Nephron progenitor cell (in vitro differentiated cells): ENCODE data around the gene SCAMP2.

Experiments
- DNase-seq: peaks from one replicate; pipeline ENCODE4 v3.0.0; 2021
- H3K27ac Mint-ChIP-seq: 2 replicates; pipeline ENCODE4 v1.8.0; 2021; ENCODE audit warnings: mild to moderate bottlenecking, moderate library complexity, mixed read lengths
- H3K27me3 Mint-ChIP-seq: 2 replicates; pipeline ENCODE4 v1.8.0; 2021; ENCODE audit warnings: mild to moderate bottlenecking, low read depth, mixed read lengths; ENCODE audit not compliant: poor library complexity
- H3K36me3 Mint-ChIP-seq: 2 replicates; pipeline ENCODE4 v1.8.0; 2021; ENCODE audit warnings: low read depth, mixed read lengths
- H3K4me1 Mint-ChIP-seq: 2 replicates; pipeline ENCODE4 v1.8.0; 2021; ENCODE audit warnings: mixed read lengths
- H3K4me3 Mint-ChIP-seq: 2 replicates; pipeline ENCODE4 v1.8.0; 2021; ENCODE audit warnings: mild to moderate bottlenecking, moderate library complexity, mixed read lengths
- H3K9me3 Mint-ChIP-seq: 2 replicates; pipeline ENCODE4 v1.8.0; 2021; ENCODE audit warnings: mild to moderate bottlenecking, moderate library complexity, mixed read lengths
- CTCF ChIP-seq: fragments of 200-600 bp; sonication (generic); IDR thresholded peaks from 2 replicates; pipeline ENCODE4 v1.5.0; 2021; ENCODE audit warnings: antibody characterized with exemption

SCAMP2 gene

GRCh38 chr15:74907163-74907870 lies 34.2 kb upstream of the SCAMP2 start:
- Mint-ChIP-seq H3K4me1 (peaks cover 38% of the 10 kb centered on the region), H3K27ac (peak overlapping the region; percentile 85), H3K4me3 (peak overlapping the region; percentile 97), H3K9me3 (peaks cover 6% of the 10 kb centered on the region), H3K36me3 (peaks cover 65% of the 10 kb centered on the region), H3K27me3 (peaks cover 4% of the 10 kb centered on the region)
- DNase-seq: no peak
- TF ChIP-seq CTCF: no peak

- H3K9me3 Mint-ChIP-seq: peaks cover 6% of the 10 kb centered on the region
- peaks cover 4% of the 10 kb centered on the region for H3K27me3 Mint-ChIP-seq
- H3K4me3 Mint-ChIP-seq: peak within 1 kb of the TSS; percentile 97
- peaks cover 45% of the 10 kb centered on the region for H3K4me1 Mint-ChIP-seq
- no peak for TF ChIP-seq CTCF
- peak; percentile 94 for DNase-seq
- peak within 1 kb of the TSS; percentile 94 for H3K27ac Mint-ChIP-seq
- H3K36me3 Mint-ChIP-seq: peaks cover 67% of the 10 kb centered on the region
Observed at GRCh38 chr15:74906450-74907162, 33.4 kb upstream of the SCAMP2 start, which contains the start of gene FAM219B. FAM219B (minus strand) TSS chr15:74906851; CDS start chr15:74906800, 51 bp downstream.

GRCh38 chr15:74906067-74906449 lies 32.9 kb upstream of the SCAMP2 start:
- H3K4me1 Mint-ChIP-seq: peaks cover 45% of the 10 kb centered on the region
- peak overlapping the region; percentile 94 for H3K27ac Mint-ChIP-seq
- peaks cover 62% of the 10 kb centered on the region for H3K36me3 Mint-ChIP-seq
- peak overlapping the region; percentile 97 for H3K4me3 Mint-ChIP-seq
- peaks cover 4% of the 10 kb centered on the region for H3K27me3 Mint-ChIP-seq
- no peak for DNase-seq
- H3K9me3 Mint-ChIP-seq: peaks cover 6% of the 10 kb centered on the region
- TF ChIP-seq CTCF: no peak

GRCh38 chr15:74904190-74904805 lies 31.1 kb upstream of the SCAMP2 start:
- H3K4me3 Mint-ChIP-seq: peak overlapping the region; percentile 97

GRCh38 chr15:74903676-74904075 lies 30.5 kb upstream of the SCAMP2 start:
- Mint-ChIP-seq H3K9me3 (peaks cover 1% of the 10 kb centered on the region), H3K4me3 (no peak overlapping the region), H3K27ac (no peak overlapping the region), H3K36me3 (peaks cover 55% of the 10 kb centered on the region), H3K27me3 (peaks cover 4% of the 10 kb centered on the region), H3K4me1 (peaks cover 45% of the 10 kb centered on the region)
- no peak for DNase-seq
- TF ChIP-seq CTCF: no peak

More at GRCh38 chr15:74904190-74904805, 31.1 kb upstream of the SCAMP2 start:
- H3K27ac Mint-ChIP-seq: peak overlapping the region; percentile 94
- DNase-seq: no peak
- peaks cover 4% of the 10 kb centered on the region for H3K27me3 Mint-ChIP-seq
- H3K4me1 Mint-ChIP-seq: peaks cover 45% of the 10 kb centered on the region
- TF ChIP-seq CTCF: no peak
- peaks cover 55% of the 10 kb centered on the region for H3K36me3 Mint-ChIP-seq
- H3K9me3 Mint-ChIP-seq: peaks cover 6% of the 10 kb centered on the region
